MM.1S (cell line): ENCODE measurements around the gene CHD2.

ENCODE experiments used
- EZH2 ChIP-seq: fragments of 300-600 bp; sonication (generic); optimal IDR thresholded peaks from 2 replicates; pipeline ENCODE3; 2017; ENCODE audit warnings: low read depth, mild to moderate bottlenecking, antibody characterized with exemption, low read length, mixed read lengths
- EZH2phosphoT487 ChIP-seq: fragments of 300-600 bp; sonication (generic); IDR thresholded peaks from 2 replicates; pipeline ENCODE4 v1.6.1; 2018; ENCODE audit warnings: antibody characterized with exemption, low read length
- TF ChIP-seq, protein P1 (sequence below): fragments of 300-600 bp; sonication (generic); IDR thresholded peaks from 2 replicates; pipeline ENCODE4 v1.5.1; 2016; ENCODE audit warnings: antibody characterized with exemption, low read length, mixed read lengths

DNA sequence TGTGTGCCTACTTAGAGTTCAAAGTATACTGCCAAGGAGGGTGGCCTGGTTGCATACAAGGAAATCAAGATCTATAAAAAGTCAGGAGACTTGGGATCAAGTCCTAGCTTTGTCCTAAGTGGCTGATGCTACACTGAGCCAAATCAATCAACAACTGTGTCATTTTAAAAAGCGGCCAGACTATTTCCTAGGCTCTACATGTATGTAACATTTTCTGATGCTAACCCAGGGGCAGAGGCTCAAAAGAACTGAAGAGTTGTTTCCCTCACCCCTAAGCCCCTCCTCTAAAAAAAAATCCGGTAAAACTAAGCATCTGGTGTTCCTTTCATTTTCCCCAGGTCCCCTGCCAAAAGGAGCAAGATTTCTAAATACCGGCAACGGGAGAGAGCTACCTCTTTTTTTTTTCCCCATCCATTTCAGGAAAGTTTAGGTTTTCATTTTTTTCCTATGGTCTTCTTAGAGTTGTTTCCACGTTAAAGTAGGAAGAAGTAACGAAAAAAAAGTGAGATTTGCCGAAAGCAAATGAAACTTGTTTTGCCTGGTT, 18.8 kb upstream of the CHD2 start:
- TF ChIP-seq, protein P1, sequence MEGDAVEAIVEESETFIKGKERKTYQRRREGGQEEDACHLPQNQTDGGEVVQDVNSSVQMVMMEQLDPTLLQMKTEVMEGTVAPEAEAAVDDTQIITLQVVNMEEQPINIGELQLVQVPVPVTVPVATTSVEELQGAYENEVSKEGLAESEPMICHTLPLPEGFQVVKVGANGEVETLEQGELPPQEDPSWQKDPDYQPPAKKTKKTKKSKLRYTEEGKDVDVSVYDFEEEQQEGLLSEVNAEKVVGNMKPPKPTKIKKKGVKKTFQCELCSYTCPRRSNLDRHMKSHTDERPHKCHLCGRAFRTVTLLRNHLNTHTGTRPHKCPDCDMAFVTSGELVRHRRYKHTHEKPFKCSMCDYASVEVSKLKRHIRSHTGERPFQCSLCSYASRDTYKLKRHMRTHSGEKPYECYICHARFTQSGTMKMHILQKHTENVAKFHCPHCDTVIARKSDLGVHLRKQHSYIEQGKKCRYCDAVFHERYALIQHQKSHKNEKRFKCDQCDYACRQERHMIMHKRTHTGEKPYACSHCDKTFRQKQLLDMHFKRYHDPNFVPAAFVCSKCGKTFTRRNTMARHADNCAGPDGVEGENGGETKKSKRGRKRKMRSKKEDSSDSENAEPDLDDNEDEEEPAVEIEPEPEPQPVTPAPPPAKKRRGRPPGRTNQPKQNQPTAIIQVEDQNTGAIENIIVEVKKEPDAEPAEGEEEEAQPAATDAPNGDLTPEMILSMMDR = no peak
- TF ChIP-seq EZH2phosphoT487 = no peak
- no peak for TF ChIP-seq EZH2
